Hematopoietic multipotent progenitor cell treated with erythropoietin and hydrocortisone succinate and interleukin-3 and kit ligand, for 4 days (in vitro differentiated cells): ENCODE measurements around the gene WWC2.
"Not testable (repeated sequence)": the region's sequence is repeated elsewhere in the genome, so short reads cannot be mapped to it uniquely, and the experiment has no call there.

Experiments used
- DNase-seq: peaks from one replicate; pipeline ENCODE4 v3.0.0-alpha.2; 2015

Gene WWC2

DNA sequence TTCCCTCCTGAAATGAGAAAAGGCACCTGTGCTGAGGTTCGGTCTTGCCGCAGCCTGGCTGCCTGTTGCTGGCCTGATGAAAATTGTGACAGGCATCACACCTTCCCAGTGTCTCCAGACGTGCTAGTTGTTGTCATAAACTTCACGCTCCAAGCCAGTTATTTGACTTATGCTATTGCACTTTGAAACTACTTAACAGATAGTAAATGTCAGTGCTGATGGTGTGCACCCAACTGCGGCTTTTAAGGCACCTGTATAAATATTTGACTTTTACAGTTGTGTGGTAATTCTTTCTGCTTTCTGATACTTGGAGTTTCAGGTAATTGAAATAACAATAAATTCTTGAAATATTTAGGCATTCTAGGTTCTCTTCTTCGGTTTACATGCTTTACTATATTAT lies 1.8 kb downstream of the WWC2 start:
- no peak for DNase-seq

GRCh38 chr4:183101956-183102480 lies 3.0 kb downstream of the WWC2 start:
- DNase-seq: no peak

GRCh38 chr4:183105092-183105491 lies 6.0 kb downstream of the WWC2 start:
- no peak for DNase-seq

- no peak for DNase-seq
Observed at GRCh38 chr4:183106839-183107238, 7.8 kb downstream of the WWC2 start.

DNA sequence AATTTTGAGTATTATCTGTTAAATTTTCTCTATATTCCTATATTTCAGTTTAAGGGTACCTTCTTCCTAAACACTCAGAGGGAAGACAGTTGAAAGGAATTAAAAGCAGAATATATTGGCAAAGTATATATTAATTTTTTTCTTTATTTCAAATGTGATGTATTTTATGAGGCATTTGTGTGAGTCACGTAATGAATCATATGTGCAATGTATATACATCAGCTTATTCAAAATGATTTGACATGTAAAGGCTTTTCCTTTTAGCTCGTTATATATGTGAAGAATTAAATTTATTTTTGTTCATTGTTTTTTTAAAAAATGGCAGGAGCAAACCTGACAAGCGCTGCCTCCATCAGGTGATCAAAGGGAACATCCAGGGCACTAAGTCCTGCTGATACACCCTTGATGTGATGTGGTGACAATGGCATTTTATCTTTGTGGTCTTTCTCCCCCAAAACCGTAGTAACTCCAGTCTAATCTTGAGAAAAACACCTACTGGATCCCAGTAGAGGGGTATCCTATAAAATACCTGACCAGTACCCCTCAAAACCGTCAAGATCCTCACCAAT lies 8.9 kb downstream of the WWC2 start:
- DNase-seq: no peak

DNA sequence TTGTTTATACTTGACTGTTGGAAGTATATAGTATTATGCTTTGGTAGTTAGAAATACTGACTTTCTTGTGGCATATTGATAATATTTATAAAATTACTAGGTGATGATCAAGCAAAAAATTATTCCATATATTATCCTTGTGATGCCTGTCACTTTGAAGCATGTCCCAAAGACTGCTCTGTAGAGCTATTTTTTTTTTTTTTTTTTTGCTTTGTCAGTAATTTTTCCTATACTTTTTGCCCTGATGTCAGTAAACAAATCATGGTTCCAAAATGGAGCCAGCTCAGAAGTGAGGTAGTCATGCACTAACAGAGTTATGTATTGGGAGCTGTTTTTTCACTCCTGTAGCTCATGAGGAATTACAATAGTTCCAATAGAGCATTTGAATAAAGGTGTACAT lies 11.2 kb downstream of the WWC2 start:
- DNase-seq: no peak

DNA sequence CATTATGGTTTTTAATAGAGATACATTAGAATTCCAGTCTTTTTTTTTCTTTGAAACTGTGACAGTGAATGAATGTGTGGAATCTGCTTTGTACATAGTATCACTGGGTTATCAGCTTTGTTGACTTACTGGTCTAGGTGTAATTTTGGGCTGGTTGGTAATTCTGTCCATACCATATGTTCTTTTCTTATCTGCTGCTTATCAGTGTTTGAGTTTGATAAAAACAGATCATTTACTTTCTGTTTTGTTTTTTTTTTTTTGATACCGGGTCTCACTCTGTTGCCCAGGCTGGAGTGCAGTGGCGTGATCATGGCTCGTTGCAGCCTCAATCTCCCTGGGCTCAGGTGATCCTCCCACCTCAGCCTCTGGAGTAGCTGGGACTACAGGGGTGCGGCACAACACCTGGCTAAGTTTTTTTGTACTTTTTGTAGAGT lies 12.4 kb downstream of the WWC2 start:
- DNase-seq: no peak

DNA sequence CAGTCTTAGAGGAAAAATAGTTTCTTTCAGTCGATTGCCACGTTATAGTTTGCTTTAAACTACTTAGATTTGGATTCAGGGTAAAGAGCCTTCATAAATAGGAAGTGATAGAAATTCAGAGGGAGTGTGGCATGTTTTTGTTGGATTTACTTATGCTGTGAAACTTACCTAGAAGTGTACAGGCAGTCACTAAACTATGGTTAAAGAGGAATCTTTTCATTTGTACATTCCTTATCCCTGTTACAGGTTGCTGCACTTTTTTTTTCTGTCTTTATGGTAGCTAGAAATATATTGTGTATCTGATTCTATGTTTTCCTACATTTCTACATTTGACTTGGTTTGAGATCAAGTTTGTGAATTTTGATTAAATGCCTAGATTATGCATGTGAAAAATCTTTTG lies 19.1 kb downstream of the WWC2 start:
- no peak for DNase-seq

- no peak for DNase-seq
Observed at GRCh38 chr4:183118585-183118984, 19.5 kb downstream of the WWC2 start.

GRCh38 chr4:183121660-183122059 lies 22.6 kb downstream of the WWC2 start:
- DNase-seq: not testable (repeated sequence)

GRCh38 chr4:183124228-183124627 lies 25.2 kb downstream of the WWC2 start:
- no peak for DNase-seq

DNA sequence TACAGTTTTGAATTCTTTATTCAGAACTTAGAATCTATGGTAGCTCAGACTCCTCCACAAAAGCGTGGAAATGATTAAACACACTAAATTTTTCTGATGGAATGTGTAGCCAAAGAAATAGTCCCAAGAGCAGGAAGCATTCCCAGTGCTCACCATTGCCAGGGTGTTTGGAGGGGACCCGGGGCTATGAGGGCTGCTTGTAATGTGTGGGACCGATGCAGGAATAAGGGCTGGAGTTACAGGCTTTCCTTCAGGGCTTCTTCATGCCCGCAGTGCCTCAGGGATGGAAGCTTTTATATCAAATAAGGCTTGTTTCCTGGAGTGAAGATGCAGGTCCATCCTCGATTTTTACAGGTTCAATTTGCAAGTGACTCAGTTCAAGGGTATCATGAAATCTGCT lies 25.8 kb downstream of the WWC2 start:
- no peak for DNase-seq

DNA sequence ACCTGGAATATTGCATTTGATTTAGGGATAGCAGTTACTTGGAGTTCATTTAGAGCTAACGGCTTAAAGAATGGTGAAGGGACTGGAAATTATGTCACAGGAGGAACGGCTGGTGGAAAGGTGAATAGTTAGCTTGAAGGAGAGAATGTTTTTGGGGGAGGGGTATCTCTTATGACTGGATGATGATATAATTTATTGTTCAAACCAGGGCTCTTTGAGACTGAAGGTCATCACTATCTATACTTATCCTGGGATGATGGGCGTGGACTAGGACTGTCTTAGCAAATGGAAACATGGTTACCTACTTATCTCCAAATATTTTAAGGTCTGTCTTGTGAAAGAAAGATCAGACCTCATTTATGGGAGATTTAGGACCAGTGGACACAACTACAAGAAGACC lies 30.1 kb downstream of the WWC2 start:
- DNase-seq: no peak

DNA sequence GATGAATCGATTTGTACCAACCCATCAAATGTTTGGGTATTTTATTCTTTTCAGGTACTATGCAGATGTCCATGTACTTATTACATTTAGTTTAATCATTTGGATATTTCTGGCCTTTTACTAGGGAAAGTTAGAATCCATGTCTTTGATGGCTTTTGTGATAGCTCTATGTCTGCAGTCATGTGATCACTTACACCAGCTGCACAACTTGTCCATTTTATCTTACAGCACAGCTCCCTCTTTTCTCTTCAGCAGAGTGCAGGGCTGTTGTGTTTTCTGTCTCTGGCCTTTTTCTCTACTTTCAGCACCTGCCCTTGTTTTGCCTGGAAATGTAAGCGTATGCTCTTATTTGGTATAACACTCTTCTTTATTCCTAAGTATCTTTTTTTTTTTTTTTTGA lies 30.6 kb downstream of the WWC2 start:
- peak; percentile 12 for DNase-seq

DNA sequence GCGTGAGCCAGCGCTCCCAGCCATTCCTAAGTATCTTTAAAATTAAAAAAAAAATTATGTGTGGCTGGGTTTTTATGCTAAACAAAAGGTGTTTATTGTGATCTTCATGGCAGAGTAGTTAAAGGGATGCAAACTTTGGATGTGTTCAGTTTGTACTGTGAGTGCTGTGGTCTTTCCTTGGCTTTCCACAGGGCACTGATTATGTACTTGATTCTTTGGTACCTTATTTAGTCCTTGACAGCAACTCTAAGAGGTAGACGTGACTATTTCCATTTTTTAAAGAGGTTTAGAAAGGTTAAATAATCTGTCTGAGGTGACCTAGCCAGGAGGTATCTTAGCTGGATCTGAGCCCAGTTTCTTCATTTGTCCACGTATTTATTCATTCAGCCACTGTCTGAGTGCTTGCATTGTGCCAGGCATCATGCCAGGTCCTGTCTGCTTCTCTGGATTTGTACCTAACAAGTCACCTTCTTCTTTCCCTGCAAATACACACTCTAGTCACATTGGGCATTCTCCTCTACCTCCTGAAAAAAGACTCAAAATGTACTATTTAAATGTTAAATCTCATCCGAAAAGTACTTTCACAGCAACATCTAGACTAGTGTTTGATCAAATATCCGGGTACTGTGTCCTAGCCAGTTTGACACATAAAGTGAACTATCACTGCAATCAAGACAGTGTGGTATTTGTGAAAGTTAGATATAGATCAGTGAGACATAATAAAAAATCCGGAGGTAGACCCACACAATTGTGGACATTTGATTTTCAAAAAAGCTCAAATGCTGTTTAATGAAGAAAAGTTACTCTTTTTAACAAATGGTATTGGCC lies 31.5 kb downstream of the WWC2 start:
- DNase-seq: no peak

DNA sequence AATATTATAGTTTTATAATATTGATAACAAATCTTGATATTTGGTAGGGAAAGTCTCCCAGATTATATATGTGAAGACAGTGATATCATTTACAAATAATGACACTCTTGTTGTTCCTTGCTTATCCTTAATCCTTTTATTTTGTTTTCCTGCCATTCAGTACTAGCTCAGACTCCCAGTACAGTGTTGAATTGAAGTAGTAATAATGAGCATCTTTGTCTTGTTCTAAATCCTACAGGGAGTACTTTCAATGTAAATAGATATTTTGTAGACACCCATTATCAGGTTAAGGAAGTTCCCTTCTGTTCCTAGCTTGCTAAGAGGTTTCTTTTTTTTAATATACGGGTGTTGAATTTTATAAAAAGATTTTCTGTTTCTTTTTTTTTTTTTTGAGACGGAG lies 33.0 kb downstream of the WWC2 start:
- no peak for DNase-seq

DNA sequence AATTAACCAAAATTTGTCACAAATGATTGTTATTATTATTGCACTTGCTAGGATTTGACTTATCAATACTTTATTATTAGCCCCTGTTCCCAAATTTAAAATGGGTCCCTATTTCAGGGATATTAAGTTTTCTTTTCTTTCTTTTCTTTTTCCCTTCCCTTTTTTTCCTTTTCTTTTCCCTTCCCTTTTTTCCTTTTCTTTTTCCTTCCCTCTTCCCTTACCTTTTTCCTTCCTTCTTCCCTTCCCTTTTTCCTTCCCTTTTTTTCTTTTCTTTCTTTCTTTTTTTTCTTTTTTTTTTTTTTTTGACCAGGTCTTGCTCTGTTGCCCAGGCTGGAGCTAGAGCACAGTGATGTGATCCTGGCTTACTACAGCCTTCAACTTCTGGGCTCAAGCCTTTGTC lies 33.8 kb downstream of the WWC2 start:
- no peak for DNase-seq

DNA sequence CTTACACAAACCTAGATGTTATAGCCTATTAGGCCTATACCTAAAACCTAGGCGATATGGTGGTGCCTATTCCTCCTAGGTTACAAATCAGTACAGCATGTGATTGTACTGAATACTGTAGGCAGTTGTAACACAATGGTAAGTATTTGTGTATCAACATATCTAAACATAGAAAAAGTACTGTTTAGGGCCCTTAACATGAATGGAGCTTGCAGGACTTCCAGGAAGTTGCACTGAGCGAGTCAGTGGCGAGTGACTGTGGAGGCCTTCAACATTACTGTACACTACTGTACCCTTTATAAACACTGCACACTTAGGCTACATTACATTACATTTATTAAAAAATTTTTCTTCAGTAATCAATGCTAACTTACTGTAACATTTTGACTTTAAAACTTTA lies 37.8 kb downstream of the WWC2 start:
- no peak for DNase-seq

DNA sequence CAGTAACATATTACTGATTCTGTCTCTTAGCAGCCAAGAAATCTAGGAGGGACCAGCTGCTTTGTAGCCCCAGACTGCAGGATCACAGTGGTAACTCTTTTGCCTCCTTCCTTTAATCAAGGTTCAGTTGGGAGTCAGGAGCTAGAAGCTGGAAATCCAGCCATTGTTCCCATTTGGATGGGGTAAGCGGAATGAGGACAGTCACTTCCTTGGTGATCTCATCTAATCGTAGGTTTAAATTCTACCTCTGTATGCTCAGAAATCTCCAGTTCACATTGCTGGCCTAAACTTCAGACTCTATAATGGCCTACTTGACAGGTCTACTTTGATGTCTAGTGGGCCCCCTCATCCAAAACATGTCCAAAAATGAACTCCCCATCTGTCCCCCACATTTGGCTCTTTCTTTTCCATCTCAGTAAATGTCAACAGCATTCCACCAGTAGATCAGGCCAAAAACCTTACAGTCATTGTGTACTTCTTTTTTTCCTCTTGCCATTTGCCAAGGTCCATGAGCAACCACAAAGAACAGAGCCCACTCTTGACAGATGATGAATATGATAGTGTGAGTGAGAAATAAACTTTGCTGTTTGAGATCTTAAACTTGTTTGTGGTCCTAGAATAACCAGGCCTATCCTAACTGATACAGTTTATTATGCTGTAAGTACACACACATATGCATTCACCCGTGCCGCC lies 40.1 kb downstream of the WWC2 start:
- DNase-seq: peak; percentile 24

GRCh38 chr4:183139972-183140570 lies 41.0 kb downstream of the WWC2 start:
- no peak for DNase-seq

GRCh38 chr4:183140911-183141320 lies 41.9 kb downstream of the WWC2 start:
- no peak for DNase-seq

- peak; percentile 28 for DNase-seq
Observed at GRCh38 chr4:183141997-183142396, 42.9 kb downstream of the WWC2 start.
